Thymus (tissue), 11 donors: ENCODE data around the gene IL22. TPM values are rescaled to one million over a fixed set of nuclear protein-coding genes. Genes with fewer than 3 reads are reported as not detected.
"Not testable (repeated sequence)": the region's sequence is repeated elsewhere in the genome, so short reads cannot be mapped to it uniquely, and the experiment has no call there.

Source experiments
- DNase-seq, 9 donors: peaks; one replicate each; pipeline ENCODE4 v3.0.0-alpha.2; 2013; ENCODE audit warnings: low spot score in 9 of 9, low read depth in 6 of 9, missing footprints in 1 of 9
- H3K27ac ChIP-seq, 2 donors: one replicate each; pipeline ENCODE4 v1.5.1; 2013; ENCODE audit warnings: control low read depth in 1 of 2, low read depth in 1 of 2, low read length in 1 of 2, mild to moderate bottlenecking in 1 of 2, moderate library complexity in 1 of 2
- H3K27me3 ChIP-seq, 2 donors: one replicate each; pipeline ENCODE4 v1.5.1; 2013; ENCODE audit warnings: low read length in 1 of 2; ENCODE audit not compliant: control insufficient read depth in 2 of 2, insufficient read depth in 1 of 2
- H3K36me3 ChIP-seq, 2 donors: one replicate each; pipeline ENCODE4 v1.5.1; 2013; ENCODE audit warnings: low read length in 1 of 2, mild to moderate bottlenecking in 1 of 2, moderate library complexity in 1 of 2; ENCODE audit not compliant: control insufficient read depth in 2 of 2, insufficient read depth in 2 of 2
- H3K4me1 ChIP-seq, 2 donors: one replicate each; pipeline ENCODE4 v1.5.1; 2013; ENCODE audit warnings: low read length in 2 of 2; ENCODE audit not compliant: control insufficient read depth in 2 of 2, insufficient read depth in 2 of 2
- H3K4me3 ChIP-seq, 2 donors: one replicate each; pipeline ENCODE4 v1.5.1; 2013; ENCODE audit warnings: low read length in 2 of 2, control low read depth in 1 of 2, mild to moderate bottlenecking in 1 of 2
- H3K9me3 ChIP-seq, 2 donors: one replicate each; pipeline ENCODE4 v1.5.1; 2013; ENCODE audit warnings: low read length in 1 of 2, mild to moderate bottlenecking in 1 of 2; ENCODE audit not compliant: control insufficient read depth in 2 of 2, insufficient read depth in 1 of 2
- WGBS: extraction: QIAGEN DNeasy Blood & Tissue Kit; methylation state at CpG from one replicate; pipeline ENCODE4 v1.1.7; 2013; 5-methylcytosine and 5-hydroxymethylcytosine counted together
- polyA plus RNA-seq: library from polyadenylated mRNA; stranded (reverse); fragments of 200-250 nt; gene quantifications from one replicate; pipeline ENCODE4 v1.2.3, GENCODE V29; 2013
- total RNA-seq: library from RNA; stranded (reverse); fragments of 120-200 nt; gene quantifications from one replicate; pipeline ENCODE4 v1.2.4, GENCODE V29; 2013
- donor health status: healthy.

The IL22 gene
- total and polyA plus RNA-seq, 2 donors: 0.38 to 1.1 TPM

DNA sequence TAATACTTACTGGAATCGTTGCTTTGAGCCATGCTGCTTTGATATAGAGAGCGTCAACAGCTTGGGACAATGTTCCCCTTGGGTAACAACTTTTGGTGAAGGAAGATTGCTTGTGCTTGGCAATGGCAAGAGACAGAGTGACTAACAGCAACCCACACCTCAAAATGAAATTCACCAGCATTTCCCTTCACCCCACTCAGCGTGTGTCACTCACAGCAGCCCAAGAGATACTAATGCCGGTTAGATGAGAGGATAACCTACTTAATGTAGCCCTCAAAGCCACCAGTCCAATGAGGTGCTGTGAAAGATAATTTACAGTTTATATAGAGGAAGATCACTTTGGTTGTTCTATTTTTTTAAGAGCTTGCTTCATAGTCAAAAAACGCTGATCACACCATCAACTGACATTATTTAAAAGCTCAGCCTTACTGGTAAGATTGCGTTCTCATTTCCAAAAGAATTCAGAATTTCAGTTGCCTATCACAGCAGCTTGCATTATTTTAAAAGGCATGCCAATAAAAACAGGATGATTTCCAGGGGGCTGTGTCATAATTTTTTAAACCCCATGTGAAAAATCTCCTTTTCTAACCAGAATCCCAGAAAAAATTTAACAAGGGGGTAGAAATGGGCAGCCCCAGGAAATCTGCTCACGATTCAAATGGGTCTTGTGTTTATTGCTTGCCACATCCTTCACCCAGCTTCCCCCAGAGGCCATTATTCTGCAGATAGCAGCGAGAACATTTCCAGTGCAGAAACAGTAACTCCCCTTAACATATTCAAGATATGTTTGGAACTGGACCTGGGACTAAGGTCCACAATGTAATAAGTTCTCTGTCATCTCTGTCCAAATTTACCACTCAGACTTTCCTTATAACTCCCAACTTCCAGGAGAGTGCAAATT lies 27.6 kb downstream of the IL22 start, which contains the start of gene IL26:
Gene IL26, minus strand, starts transcription at position 235 of the 901 bp plus-strand sequence. Its CDS starts 54 bp downstream, at position 181.
- Histone ChIP-seq H3K36me3 (no peaks in the 10 kb centered on the region), H3K4me1 (peaks cover 0 to 3% of the 10 kb centered on the region in 2 donors), H3K9me3 (no peaks in the 10 kb centered on the region), H3K27me3 (no peaks in the 10 kb centered on the region), H3K27ac (no peak within 1 kb of the TSS), H3K4me3 (no peak within 1 kb of the TSS)
- no peak for DNase-seq
- WGBS: 90% methylated on average over 8 of the region's 8 CpGs

DNA sequence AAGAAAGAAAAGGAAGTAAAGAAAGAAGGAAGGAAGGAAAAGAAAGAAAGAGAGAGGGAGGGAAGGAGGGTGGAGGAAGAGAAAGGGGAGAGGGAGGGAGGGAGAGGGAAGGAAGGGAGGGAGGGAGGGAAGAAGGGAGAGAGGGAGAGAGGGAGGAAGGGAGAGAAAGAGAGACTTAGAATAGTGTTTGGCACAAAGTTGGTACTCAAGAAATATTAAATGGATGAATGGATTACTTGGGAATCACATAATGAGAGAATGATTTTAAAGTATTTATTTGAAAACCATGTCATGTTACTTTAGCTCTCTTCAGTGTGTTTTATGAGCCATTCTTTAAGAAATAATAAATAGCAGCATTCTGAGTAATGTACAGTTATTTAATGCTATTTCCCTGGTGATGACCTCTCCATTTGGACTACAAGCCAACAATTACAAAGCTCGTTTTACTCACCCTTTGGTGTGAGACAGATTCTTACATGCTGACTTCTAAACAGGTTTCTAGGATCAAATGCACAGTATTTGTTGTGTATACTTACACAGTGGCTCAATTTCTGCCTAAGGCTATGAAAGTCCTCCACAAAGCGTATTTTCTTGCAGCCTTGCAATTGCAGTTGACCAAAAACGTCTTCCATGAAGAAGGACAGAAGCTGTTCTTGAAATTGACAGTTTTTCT lies 28.7 kb downstream of the IL22 start:
- Histone ChIP-seq H3K4me3 (no peak overlapping the region), H3K36me3 (no peaks in the 10 kb centered on the region), H3K9me3 (no peaks in the 10 kb centered on the region), H3K27me3 (no peaks in the 10 kb centered on the region), H3K27ac (no peak overlapping the region), H3K4me1 (peaks cover 0 to 3% of the 10 kb centered on the region in 2 donors)
- DNase-seq: no peak
- WGBS: 93% methylated on average over 3 of the region's 3 CpGs

DNA sequence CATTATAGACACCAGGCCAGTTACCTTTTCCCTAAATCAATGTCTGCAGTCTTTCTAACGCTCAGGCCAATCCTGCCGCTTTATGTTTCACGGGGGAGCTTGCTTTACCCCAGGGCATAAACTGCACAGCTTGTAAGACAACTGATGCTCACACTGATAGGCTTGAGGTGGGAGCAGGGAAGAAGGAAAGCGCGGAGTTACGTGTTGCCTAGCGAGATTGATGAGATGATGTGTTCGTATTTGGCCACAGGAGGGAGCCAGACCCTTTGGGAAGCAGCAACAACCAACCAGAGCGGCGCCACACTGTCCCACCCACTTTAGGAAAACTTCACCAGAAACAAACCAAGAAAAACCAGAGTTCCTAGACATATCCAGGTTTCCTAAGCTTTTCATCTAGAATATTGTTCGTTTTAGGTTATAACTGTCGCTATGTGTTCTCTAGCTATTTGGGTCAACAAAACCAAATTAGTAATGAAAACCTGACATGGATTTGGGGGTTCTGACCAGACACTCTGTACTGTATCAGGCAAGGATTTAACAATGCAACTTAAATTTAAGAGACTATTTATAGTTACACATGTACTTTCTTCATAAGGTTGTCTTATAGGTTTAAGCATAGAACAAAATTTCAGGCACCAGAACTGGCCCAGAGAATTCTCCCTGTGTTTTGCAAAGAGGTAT lies 30.2 kb downstream of the IL22 start:
- no peaks in the 10 kb centered on the region for H3K27me3 ChIP-seq
- peaks cover 0 to 3% of the 10 kb centered on the region in 2 donors for H3K4me1 ChIP-seq
- H3K27ac ChIP-seq: no peak overlapping the region
- DNase-seq: peak; percentile 68 to 88 (median 76)
- WGBS: 7% methylated on average over 12 of the region's 12 CpGs
- H3K9me3 ChIP-seq: no peaks in the 10 kb centered on the region
- H3K36me3 ChIP-seq: no peaks in the 10 kb centered on the region
- no peak overlapping the region for H3K4me3 ChIP-seq

DNA sequence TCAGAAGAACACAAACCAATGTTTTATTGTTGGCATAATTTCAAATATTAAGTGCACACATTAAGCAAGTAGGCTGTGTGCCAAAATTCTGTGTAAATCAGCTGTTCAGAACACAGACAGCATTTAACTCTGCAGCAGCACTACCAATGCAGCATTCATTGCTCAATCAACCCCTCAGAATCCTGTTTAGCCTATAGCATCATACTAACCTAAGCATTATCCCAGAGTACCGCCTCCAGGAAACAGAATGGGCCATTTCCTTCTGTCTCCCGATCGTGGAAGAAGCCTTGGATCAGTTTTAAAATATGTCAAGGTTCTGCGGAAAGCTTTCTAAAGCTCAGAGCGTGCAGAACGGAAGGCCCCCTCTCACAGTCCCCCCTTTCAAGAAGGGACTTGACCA lies 31.1 kb downstream of the IL22 start:
- DNase-seq: no peak
- Histone ChIP-seq H3K27ac (no peak overlapping the region), H3K9me3 (no peaks in the 10 kb centered on the region), H3K4me1 (peaks cover 0 to 3% of the 10 kb centered on the region in 2 donors), H3K4me3 (no peak overlapping the region), H3K36me3 (no peaks in the 10 kb centered on the region), H3K27me3 (no peaks in the 10 kb centered on the region)
- WGBS: 73% methylated on average over 6 of the region's 6 CpGs

DNA sequence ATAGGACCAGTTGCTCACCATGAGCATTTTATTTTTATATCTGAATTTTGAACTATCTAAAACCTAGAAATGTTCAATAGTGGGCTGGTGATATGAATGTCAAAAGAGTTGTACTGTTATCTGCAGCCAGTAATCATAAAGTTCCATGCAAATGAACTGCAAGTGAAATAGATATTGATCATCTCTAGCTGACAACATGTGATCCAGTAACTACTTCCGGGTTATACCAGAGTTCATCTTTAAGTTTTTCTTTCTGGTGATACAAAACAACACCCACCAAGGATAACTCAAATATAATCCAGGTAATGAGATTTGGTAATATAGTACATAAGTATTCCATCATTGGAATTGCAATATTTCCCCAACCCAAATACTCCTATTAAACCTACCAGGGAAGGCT lies 31.9 kb downstream of the IL22 start:
- DNase-seq: no peak
- H3K4me3 ChIP-seq: no peak overlapping the region
- peaks cover 0 to 3% of the 10 kb centered on the region in 2 donors for H3K4me1 ChIP-seq
- no peak overlapping the region for H3K27ac ChIP-seq
- H3K9me3 ChIP-seq: no peaks in the 10 kb centered on the region
- whole genome bisulfite sequencing: 94% methylated on average over 1 of the region's 1 CpG
- H3K36me3 ChIP-seq: no peaks in the 10 kb centered on the region
- H3K27me3 ChIP-seq: no peaks in the 10 kb centered on the region

DNA sequence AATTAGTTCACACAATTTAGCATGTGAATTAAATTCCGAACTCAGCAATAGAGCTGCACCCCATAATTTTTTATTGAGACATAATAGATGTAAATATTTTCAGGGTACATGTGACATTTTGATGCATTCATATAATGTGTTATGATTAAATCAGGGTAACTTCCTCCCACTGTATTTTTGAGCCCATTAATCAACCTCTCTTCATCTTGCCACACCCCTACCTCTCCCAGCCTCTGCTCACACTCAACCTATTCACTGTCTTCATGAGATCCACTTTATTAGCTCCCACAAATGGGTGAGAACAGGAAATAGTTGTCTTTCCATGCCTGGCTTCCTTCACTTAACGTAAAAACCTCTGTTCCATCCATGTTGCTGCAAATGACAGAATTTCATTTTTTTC lies 42.5 kb downstream of the IL22 start:
- DNase-seq: no peak
- no peak overlapping the region for H3K4me3 ChIP-seq
- H3K4me1 ChIP-seq: no peaks in the 10 kb centered on the region
- H3K27me3 ChIP-seq: no peaks in the 10 kb centered on the region
- H3K9me3 ChIP-seq: no peaks in the 10 kb centered on the region
- WGBS: 96% methylated on average over 2 of the region's 2 CpGs
- H3K27ac ChIP-seq: no peak overlapping the region
- no peaks in the 10 kb centered on the region for H3K36me3 ChIP-seq

DNA sequence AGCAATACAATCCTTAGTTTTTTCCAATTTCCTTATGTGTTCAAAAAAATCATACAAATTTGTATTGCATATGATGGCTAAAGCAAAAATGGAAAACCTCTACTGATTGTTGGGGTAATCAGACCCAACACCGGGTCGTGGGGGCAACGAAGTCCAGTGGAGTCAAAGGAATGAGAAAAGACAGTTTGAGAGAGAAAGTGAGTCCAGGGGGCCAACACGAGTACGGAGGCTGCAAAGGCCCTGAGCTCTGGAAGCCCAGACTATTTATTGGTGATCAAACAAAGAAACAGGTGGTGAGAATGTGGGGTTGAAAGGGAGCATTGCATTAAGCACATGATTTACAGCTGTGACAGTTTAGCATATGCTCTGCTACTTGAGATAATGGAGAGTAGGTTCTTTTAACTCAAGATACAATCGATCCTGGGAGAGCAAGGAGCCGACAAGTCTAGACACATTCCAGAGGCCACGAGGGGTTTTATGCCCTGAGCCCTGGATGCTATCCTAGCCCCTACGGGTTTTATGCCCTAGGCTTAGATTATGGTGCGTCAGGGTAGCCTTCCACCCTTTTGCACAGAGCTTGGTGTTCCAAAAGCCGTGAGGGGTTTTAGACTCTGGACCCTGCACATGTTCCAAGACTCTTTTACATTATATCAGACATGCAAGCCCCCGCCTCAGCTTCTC lies 44.2 kb downstream of the IL22 start:
- H3K4me1 ChIP-seq, H3K9me3 ChIP-seq, DNase-seq, H3K27ac ChIP-seq, H3K4me3 ChIP-seq, H3K36me3 ChIP-seq, H3K27me3 ChIP-seq: not testable (repeated sequence)
- WGBS: 88% methylated on average over 12 of the region's 12 CpGs

DNA sequence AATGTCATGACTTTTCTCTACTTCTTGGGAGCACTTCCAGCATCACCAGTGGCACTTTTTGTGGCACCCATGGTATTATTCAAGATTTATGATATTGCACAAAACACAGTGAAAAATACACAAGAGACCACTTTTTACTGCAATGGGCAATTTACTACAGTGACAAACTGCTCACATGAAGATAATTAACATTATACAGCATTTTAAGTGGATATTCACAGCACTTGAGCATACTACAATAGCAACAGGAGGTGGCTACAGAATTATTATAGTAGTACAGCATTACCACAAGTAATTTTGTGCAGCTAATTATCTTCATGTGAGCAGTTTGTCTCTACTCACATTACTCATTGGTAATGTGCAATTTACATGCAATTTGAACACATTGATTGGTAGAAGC lies 46.1 kb downstream of the IL22 start:
- Histone ChIP-seq H3K27me3 (no peaks in the 10 kb centered on the region), H3K9me3 (no peaks in the 10 kb centered on the region), H3K27ac (no peak overlapping the region), H3K4me1 (peaks cover 0 to 2% of the 10 kb centered on the region in 2 donors), H3K36me3 (no peaks in the 10 kb centered on the region), H3K4me3 (no peak overlapping the region)
- no peak for DNase-seq
